Activated T-cell treated with anti-CD3 and anti-CD28 coated beads, Interleukin-2, amount 50 U/mL, for 48 hours (primary cell): ENCODE results near the gene ELOA2.
"Not testable (repeated sequence)": the region's sequence is repeated elsewhere in the genome, so short reads cannot be mapped to it uniquely, and the experiment has no call there.

Source experiments
- DNase-seq, 2 experiments: peaks; one replicate each; pipeline ENCODE4 v3.0.0-alpha.2; 2020

Gene ELOA2

GRCh38 chr18:47035156-47035671, at the start of gene ELOA2:
Gene ELOA2, minus strand, starts transcription at chr18:47035621. Its CDS starts 357 bp downstream, at chr18:47035264.
- DNase-seq: no peak

DNA sequence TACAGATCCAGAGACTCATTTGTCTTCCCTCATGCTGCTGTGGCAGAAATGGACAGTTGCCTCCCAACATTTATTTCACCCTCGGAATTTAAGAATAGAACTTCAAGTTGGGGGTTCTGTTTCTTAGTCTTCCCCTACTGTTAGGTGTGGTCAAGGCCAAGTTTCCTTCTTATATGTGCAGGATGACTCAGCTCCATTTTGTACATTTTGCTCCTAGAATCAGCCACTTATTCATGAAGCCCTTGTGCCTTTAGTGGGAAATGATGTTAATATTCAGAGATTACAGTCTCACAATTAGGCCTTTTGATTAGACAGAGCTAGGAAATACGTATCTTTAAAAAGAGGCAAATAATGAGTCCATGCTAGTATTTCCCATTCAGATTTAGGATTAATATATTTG, 46.2 kb upstream of the ELOA2 start:
- DNase-seq: no peak

DNA sequence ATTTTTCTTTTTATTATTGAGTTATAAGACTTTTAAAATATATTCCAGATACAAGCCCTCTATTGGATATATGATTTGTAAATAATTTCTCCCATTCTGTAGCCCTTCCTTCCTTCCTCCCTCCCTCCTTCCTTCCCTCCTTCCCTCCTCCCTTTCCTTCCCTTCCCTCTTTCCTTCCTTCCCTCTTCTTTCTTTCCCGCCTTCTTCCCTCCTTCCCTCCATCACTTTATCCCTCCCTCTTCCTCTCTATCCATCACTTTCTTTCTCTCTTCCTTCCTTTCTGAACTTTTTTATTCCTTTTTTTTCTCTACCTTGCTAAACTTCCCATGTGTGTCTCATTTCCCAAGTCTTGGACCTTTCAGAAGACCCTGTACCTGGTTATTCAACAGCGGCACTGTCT, 45.5 kb upstream of the ELOA2 start:
- DNase-seq: no peak

DNA sequence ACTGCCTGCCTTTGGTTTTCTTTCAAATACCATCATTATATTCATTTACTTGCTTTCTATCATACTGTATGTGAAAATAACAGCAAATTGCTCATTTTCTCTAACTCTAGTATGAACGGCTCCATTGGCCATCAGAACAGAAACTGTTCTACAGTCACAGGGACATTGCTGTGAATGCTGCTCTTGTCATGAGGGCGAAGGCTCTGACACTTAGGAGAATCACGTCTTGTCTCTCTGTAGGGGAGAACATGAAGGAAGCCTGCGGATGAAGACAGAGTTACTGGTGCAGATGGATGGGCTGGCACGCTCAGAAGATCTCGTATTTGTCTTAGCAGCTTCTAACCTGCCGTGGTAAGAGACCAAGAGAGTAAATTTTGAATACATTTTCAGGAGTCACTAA, 41.7 kb upstream of the ELOA2 start:
- DNase-seq: no peak

DNA sequence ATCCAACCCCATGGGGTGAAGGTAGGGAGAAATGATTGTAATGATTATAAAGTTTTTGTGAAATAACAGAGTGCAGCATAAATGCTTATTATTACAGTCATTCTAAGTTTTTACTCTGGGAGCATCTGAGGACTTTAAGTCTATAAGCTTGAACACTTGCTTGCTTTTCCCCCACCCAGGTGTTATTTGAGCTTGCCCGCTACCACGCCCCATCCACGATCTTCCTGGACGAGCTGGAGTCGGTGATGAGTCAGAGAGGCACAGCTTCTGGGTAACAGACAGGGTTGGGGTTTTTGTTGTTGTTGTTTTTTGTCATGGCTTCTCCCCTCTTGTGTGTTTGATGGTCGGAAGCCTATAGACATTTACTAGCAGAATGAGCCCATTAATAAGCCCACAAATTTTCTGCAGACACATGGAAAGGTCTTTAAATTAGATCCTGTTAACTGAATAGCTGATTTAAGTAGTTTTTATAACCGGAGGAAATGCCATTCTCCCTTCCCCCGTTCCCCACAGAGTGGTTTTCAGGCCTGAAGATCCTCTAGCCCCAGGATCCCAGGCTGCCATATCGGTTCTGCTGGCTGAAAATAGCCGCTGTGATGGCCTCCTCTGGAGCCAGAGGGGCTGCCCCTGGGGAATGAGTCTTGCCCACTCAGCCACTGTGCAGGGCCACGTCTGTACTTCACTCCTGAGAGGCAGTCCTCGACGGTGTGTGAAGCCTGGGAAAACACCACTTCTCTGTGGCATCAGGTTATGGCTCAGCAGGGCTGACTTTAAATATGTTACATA, 39.9 kb upstream of the ELOA2 start:
- no peak for DNase-seq

GRCh38 chr18:47067648-47068047, 32.2 kb upstream of the ELOA2 start:
- DNase-seq: no peak

DNA sequence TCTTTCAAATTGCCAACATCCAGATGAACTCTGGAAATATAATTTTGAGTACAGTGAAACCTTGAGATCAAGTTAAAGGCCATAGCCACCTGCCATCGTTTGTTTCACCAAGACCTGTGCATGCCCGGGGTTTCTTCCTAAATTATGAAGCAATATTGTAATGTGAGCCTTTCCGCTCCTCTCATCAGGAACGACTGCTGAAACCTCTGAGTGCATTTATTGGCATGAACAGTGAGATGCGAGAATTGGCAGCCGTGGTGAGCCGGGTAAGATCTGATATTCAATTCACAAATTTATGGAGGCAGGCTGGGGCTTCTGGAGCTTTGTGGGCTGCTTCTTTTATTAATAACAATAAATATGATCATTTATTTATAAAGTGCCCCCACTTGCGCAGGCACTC, 27.7 kb upstream of the ELOA2 start:
- no peak for DNase-seq

- DNase-seq: no peak
These were observed 27.1 kb upstream of the ELOA2 start for GRCh38 chr18:47062471-47062870.

GRCh38 chr18:47054369-47054768, 18.9 kb upstream of the ELOA2 start:
- DNase-seq: no peak

GRCh38 chr18:47050468-47050867, 15.0 kb upstream of the ELOA2 start:
- no peak for DNase-seq

DNA sequence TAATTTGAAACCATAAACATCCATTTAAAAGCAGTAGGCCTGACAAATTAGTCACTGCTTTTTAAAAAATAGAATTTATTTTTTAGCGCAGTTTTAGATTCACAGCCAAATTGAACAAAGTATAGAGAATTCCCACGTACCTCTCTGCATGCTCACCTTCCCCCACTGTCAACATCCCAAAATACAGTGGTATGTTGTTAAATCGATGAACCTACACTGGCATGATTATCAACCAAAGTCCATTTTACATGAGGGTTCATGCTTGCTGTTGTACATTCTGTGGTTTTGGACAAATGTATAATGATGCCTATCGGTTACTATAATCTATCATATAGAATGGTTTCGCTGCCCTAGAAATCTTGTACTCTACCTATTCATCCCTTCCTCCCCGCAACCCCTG, 5.6 kb upstream of the ELOA2 start:
- no peak for DNase-seq

DNA sequence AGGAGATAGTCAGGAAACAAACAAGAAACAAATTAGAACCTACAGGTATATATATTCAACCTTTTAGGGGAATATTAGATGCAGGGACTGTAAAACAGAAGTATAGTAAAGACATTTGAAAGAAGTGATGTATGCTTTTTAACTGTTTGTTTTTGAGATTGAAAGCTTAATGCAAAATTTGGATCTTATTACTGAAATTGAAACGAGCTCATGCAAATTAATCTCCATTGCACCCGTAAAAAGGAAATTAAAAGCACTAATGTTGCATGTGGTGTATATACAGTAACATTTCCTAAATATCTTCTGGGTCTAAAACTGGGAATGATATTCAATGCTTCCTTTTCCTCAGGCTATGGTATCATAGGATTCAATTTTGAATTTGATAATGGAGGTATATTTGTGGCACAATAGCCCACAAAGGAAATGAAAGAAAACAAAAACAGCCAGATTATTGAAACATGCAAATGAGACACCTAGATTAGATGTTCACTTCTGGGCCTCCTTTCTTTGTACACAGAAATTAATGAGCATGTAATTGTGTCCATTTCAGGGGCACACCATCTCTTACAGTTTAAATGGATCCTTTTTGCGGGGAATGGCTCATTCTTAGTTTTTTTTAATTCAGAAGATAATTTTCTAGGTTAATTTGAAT, 1.6 kb upstream of the ELOA2 start:
- DNase-seq: no peak

DNA sequence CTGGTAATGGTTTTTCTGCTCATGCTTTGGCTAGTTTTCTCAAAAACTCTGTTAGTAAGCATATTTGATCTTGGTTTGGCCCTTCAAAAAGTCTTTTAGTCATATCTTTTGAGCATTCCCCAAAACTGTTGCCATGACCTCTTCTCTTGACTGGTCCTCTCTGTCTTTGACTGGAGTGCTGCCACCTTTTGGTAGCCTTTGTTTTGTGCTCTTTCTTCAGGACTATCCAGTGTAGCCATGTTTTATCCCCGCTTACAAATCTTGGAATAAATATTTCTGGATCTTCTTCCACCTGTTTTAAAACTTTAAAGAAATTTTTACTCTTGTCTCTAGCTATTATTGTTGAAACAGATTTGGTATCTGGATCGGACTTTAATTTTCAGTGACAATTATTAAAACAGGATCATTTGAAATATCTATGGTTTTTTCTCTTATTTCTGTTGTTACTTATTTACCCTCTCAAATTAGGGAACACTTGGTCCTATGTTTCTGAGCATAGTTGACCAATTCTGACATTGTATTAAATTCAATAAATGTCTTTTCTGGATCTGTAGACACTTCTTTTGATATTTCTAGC, 965 bp upstream of the ELOA2 start:
- no peak for DNase-seq

GRCh38 chr18:47034591-47034990, 830 bp downstream of the ELOA2 start:
- not testable (repeated sequence) for DNase-seq

GRCh38 chr18:47032945-47033344, 2.5 kb downstream of the ELOA2 start:
- no peak for DNase-seq

GRCh38 chr18:47030887-47031286, 4.5 kb downstream of the ELOA2 start:
- DNase-seq: not testable (repeated sequence)

DNA sequence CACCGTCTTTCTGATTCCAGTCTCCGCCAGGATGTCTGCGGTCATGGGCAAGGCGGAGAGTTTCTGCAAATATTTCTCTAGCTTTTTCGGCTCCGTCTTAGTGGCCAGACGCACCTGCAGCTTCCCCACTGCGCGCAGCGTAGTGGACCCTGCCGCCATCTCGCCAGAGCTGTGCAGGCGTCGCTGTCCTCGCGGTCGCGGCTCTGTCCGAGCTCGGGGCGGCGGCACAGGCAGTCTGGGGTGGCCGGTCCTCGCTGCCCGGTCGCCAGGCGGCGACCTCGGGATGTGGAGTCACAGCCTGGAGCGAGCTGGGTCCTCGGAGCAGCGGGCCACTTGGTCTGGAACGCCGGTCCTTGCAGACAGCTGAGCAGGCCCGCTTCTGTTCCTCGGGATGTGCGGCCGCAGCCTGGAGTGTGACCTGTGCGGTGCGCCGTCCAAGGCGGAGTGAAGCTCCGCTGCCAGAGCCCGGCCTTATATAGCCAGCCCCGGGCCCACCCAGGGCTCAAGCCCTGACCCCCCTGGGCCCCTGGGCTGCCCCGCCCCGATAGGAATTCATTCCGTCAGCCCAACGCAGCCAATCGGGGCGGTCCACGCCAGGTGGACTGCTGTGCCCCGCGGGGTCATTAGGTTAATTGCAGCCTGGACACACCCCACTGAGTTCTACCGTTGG, 5.6 kb downstream of the ELOA2 start:
- not testable (repeated sequence) for DNase-seq

DNA sequence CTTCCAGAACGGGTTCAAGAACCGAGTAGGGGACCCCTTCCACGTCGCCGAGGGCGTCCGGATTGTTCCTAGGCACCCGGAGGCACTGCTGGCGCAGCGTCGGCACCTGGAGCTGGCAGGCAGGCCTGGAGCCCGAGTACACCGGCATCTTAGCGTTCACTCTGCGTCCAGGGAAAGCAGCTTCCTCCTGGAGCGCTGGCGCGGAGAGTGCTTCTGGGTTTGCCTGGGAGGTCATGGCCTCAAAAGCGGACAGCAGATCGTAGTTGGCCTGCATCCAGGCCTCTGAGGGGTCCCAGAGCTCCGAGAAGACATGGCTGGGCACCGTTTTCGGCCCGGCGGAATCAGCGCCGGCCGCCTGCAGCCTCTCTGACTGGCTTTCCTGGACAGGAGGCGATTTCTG, 6.7 kb downstream of the ELOA2 start:
- DNase-seq: not testable (repeated sequence)

- DNase-seq: not testable (repeated sequence)
These were observed 9.8 kb downstream of the ELOA2 start for GRCh38 chr18:47025557-47026174.

GRCh38 chr18:47023769-47024465, 11.5 kb downstream of the ELOA2 start:
- not testable (repeated sequence) for DNase-seq

- DNase-seq: not testable (repeated sequence)
These were observed 12.6 kb downstream of the ELOA2 start for GRCh38 chr18:47022821-47023220.

GRCh38 chr18:47020757-47021156, 14.7 kb downstream of the ELOA2 start:
- not testable (repeated sequence) for DNase-seq
